ENCODE measurements around the gene C22orf39. TPM values are rescaled to one million over a fixed set of nuclear protein-coding genes. Genes with fewer than 3 reads are reported as not detected.
A peak's percentile ranks its signal among the peaks of the same experiment; 100 is the strongest.

C22orf39 gene, protein sequence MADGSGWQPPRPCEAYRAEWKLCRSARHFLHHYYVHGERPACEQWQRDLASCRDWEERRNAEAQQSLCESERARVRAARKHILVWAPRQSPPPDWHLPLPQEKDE
- total RNA-seq, result 10 to 100 TPM; 27.0 to 72.5 (median 41.2) TPM
- polyA plus RNA-seq, result 10 to 100 TPM; 39.6 to 49.6 (median 48.0) TPM
- long read RNA-seq, donor 1, transcript C22orf39-203 (3 exons, 1,005 nt), result major isoform, 8 of 13 reads
- long read RNA-seq, donor 1, transcript C22orf39-202 (3 exons, 3,350 nt), result minor isoform, 5 of 13 reads
- long read RNA-seq, donor 1, partial matches to known transcripts, result 0 of 13 reads
- long read RNA-seq, donor 1, other reads (novel, unspliced or antisense), result 0 of 13 reads
- long read RNA-seq, donor 2, partial matches to known transcripts, result 0 of 5 reads
- long read RNA-seq, donor 2, other reads (novel, unspliced or antisense), result 0 of 5 reads
- long read RNA-seq, donor 3, transcript C22orf39-202 (3 exons, 3,350 nt), result major isoform, 6 of 10 reads
- long read RNA-seq, donor 3, partial matches to known transcripts, result 0 of 10 reads
- long read RNA-seq, donor 3, other reads (novel, unspliced or antisense), result 0 of 10 reads
- long read RNA-seq, donor 4, transcript C22orf39-202 (3 exons, 3,350 nt), result major isoform, 24 of 49 reads
- long read RNA-seq, donor 4, transcript C22orf39-203 (3 exons, 1,005 nt), result minor isoform, 15 of 49 reads
- long read RNA-seq, donor 4, partial matches to known transcripts, result 5 of 49 reads
- long read RNA-seq, donor 4, other reads (novel, unspliced or antisense), result 5 of 49 reads
- long read RNA-seq, donor 5, transcript C22orf39-202 (3 exons, 3,350 nt), result major isoform, 74 of 97 reads
- long read RNA-seq, donor 5, transcript C22orf39-203 (3 exons, 1,005 nt), result minor isoform, 17 of 97 reads
- long read RNA-seq, donor 5, partial matches to known transcripts, result 2 of 97 reads
- long read RNA-seq, donor 5, other reads (novel, unspliced or antisense), result 4 of 97 reads
- long read RNA-seq, donor 6, transcript C22orf39-202 (3 exons, 3,350 nt), result minor isoform, 13 of 32 reads
- long read RNA-seq, donor 6, transcript C22orf39-203 (3 exons, 1,005 nt), result major isoform, 14 of 32 reads
- long read RNA-seq, donor 6, partial matches to known transcripts, result 3 of 32 reads
- long read RNA-seq, donor 6, other reads (novel, unspliced or antisense), result 2 of 32 reads
- long read RNA-seq, donor 7, transcript C22orf39-203 (3 exons, 1,005 nt), result major isoform, 7 of 8 reads
- long read RNA-seq, donor 7, partial matches to known transcripts, result 0 of 8 reads
- long read RNA-seq, donor 7, other reads (novel, unspliced or antisense), result 0 of 8 reads
- long read RNA-seq, donor 8, transcript C22orf39-203 (3 exons, 1,005 nt), result major isoform, 12 of 18 reads
- long read RNA-seq, donor 8, transcript C22orf39-202 (3 exons, 3,350 nt), result minor isoform, 6 of 18 reads
- long read RNA-seq, donor 8, partial matches to known transcripts, result 0 of 18 reads
- long read RNA-seq, donor 8, other reads (novel, unspliced or antisense), result 0 of 18 reads
- long read RNA-seq, donor 9, transcript C22orf39-202 (3 exons, 3,350 nt), result minor isoform, 6 of 21 reads
- long read RNA-seq, donor 9, transcript C22orf39-203 (3 exons, 1,005 nt), result major isoform, 15 of 21 reads
- long read RNA-seq, donor 9, partial matches to known transcripts, result 0 of 21 reads
- long read RNA-seq, donor 9, other reads (novel, unspliced or antisense), result 0 of 21 reads
- long read RNA-seq, donor 10, partial matches to known transcripts, result 0 of 5 reads
- long read RNA-seq, donor 10, other reads (novel, unspliced or antisense), result 0 of 5 reads

DNA sequence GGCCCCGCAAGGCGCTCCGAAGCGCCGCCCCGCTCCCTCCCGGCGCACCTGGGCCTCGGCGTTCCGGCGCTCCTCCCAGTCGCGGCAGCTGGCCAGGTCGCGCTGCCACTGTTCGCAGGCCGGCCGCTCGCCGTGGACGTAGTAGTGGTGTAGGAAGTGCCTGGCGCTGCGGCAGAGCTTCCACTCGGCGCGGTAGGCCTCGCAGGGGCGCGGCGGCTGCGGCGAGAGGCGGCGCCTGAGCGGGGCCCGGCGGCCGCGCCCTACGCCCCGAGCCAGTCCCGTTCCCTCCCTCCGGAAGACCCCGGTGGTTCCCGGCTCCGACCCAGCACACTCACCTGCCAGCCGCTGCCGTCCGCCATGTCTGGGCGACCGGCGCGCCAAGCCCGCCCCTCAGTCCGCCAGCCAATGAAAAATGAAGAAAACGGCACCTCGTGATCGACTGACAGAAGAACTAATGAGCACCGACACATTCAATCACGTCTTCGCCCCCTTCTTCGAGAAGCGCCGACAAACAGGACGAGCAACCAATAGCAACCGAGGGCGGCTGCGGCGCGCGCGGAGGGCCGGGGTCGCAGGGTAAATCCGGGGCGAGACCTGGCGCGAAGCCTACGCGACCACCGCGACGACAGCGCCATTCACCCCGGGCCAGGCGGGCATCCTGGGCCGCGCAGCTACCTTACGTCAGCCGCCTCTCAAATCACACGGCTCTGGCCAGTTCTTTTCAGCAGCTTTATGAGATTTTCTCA, at the start of gene C22orf39:
TSS of gene C22orf39 (minus strand) at position 382 of the 746 bp plus-strand sequence. CDS start at position 359, 23 bp downstream.
- Histone ChIP-seq H3K4me1 (replicated peaks in 1 of 2) (peaks cover 14 to 27% of the 10 kb centered on the region in 2 donors), H3K36me3 (replicated peaks in 1 of 2) (peaks cover 0 to 31% of the 10 kb centered on the region in 2 donors), H3K4me3 (peak within 1 kb of the TSS; percentile 49 to 81 (median 54)), H3K9me3 (replicated peaks in 1 of 3) (no peaks in the 10 kb centered on the region), H3K27ac (peak within 1 kb of the TSS; percentile 81 to 96 (median 94)), H3K27me3 (no peaks in the 10 kb centered on the region)
- DNase-seq, result peak; percentile 91 to 97 (median 93)
- WGBS, 4 donors, result 0 to 1% (median 0%) methylated on average over 23 to 92 of the region's 92 CpGs
- intact Hi-C loops (cut with DNase I), result no loop called here
- peak; percentile 90 to 93 for TF ChIP-seq POLR2A (IDR thresholded peaks at IDR 0.05)
- TF ChIP-seq CTCF (IDR thresholded peaks at IDR 0.05), result peak in 1 of 6 experiments; percentile 15

DNA sequence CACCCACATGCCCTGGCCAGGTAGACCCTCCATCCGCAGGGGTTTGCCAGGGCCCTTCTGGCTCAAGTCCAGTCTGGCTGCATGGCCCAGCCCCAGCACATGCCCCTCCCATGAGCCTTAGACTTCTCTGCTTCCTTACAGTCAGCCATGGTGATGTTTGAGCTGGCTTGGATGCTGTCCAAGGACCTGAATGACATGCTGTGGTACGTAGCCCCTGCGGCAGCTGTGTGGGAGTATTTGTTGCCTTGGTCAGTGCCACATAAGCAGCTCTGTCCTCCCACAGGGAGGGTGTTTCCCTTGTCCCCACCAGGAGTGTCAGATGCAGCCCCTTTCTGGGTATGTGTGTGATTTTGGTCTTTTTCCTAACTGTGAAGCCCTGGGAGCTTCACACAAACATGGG, 49.7 kb upstream of the C22orf39 start:
- no peak for TF ChIP-seq POLR2A (IDR thresholded peaks at IDR 0.05)
- no peak for TF ChIP-seq CTCF (IDR thresholded peaks at IDR 0.05)
- no peaks in the 10 kb centered on the region for H3K4me1 ChIP-seq (replicated peaks in 1 of 2)
- H3K36me3 ChIP-seq (replicated peaks in 1 of 2), result no peaks in the 10 kb centered on the region
- WGBS, 4 donors, result 41 to 49% (median 46%) methylated on average over 3 of the region's 3 CpGs
- H3K4me3 ChIP-seq, result no peak overlapping the region
- H3K27ac ChIP-seq, result no peak overlapping the region
- intact Hi-C loops (cut with DNase I), result loop anchor here in 1 of 2 donors (5.0 kb wide), 1 partner anchor 210 kb away; no protein-coding TSS in a partner anchor
- peak in 4 of 7 donors; percentile 28 to 33 (median 30) for DNase-seq
- H3K9me3 ChIP-seq (replicated peaks in 1 of 3), result no peaks in the 10 kb centered on the region
- no peaks in the 10 kb centered on the region for H3K27me3 ChIP-seq

DNA sequence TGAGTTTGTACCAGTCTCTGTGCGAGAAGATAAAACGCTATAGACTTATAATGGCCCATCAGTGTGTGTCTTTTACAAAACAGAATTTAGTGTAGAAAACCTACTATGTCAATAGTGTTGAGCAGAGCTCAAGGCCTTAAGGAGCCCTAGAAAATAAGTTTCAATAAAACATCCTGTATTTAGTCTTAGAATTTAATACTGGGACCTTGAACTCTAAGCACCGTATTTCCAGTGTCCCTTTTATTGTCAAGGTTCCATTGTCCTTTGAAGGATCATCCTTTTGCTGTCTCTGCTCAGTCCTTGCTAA, 48.8 kb upstream of the C22orf39 start:
- TF ChIP-seq CTCF (IDR thresholded peaks at IDR 0.05) (no peak), POLR2A (IDR thresholded peaks at IDR 0.05) (no peak)
- Histone ChIP-seq H3K27me3 (no peaks in the 10 kb centered on the region), H3K9me3 (replicated peaks in 1 of 3) (no peaks in the 10 kb centered on the region), H3K4me1 (replicated peaks in 1 of 2) (no peaks in the 10 kb centered on the region), H3K36me3 (replicated peaks in 1 of 2) (no peaks in the 10 kb centered on the region), H3K27ac (no peak overlapping the region), H3K4me3 (no peak overlapping the region)
- intact Hi-C loops (cut with DNase I), result loop anchor here in 1 of 2 donors (5.0 kb wide), 1 partner anchor 211 kb away; no protein-coding TSS in a partner anchor
- no peak for DNase-seq
- 77 to 90% (median 84%) methylated on average over 3 of the region's 3 CpGs for WGBS, 4 donors
